AML-193 (cell line): ENCODE results near the gene NID2.

ENCODE experiments used
- DNase-seq, 2 experiments: peaks; one replicate each; lab custom pipeline; 2025; lab: John Stamatoyannopoulos, UW

NID2 gene, protein sequence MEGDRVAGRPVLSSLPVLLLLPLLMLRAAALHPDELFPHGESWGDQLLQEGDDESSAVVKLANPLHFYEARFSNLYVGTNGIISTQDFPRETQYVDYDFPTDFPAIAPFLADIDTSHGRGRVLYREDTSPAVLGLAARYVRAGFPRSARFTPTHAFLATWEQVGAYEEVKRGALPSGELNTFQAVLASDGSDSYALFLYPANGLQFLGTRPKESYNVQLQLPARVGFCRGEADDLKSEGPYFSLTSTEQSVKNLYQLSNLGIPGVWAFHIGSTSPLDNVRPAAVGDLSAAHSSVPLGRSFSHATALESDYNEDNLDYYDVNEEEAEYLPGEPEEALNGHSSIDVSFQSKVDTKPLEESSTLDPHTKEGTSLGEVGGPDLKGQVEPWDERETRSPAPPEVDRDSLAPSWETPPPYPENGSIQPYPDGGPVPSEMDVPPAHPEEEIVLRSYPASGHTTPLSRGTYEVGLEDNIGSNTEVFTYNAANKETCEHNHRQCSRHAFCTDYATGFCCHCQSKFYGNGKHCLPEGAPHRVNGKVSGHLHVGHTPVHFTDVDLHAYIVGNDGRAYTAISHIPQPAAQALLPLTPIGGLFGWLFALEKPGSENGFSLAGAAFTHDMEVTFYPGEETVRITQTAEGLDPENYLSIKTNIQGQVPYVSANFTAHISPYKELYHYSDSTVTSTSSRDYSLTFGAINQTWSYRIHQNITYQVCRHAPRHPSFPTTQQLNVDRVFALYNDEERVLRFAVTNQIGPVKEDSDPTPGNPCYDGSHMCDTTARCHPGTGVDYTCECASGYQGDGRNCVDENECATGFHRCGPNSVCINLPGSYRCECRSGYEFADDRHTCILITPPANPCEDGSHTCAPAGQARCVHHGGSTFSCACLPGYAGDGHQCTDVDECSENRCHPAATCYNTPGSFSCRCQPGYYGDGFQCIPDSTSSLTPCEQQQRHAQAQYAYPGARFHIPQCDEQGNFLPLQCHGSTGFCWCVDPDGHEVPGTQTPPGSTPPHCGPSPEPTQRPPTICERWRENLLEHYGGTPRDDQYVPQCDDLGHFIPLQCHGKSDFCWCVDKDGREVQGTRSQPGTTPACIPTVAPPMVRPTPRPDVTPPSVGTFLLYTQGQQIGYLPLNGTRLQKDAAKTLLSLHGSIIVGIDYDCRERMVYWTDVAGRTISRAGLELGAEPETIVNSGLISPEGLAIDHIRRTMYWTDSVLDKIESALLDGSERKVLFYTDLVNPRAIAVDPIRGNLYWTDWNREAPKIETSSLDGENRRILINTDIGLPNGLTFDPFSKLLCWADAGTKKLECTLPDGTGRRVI (N-terminal part only)

DNA sequence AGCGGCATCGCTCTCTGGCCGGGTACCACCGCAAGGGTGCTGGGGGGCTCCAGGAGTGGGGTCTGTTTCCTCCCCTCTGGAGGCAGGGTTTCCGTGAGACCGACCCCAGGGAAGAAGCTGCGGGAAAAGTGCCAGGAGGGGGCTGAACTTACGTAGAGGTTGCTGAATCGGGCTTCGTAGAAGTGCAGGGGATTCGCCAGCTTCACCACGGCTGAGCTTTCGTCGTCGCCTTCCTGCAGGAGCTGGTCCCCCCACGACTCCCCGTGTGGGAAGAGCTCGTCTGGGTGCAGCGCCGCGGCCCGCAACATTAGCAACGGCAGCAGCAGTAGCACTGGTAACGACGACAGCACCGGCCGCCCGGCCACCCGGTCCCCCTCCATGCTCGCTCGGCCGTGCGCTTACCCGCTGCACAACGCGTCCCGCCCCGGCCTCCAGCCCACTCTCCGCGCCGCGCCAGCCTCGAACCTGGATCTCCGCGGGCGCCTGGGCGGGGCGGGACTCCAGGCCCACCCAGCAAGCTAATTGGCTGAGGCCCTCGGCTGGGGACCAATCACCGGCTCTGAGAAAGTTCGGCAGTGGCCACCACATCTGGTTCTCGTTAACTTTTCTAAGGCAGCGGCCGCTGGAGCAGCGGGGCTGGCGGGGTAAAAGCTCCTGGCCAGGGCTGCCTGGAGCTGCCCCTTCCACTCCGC lies at the start of gene NID2:
TSS of gene NID2 (minus strand) at position 445 of the 692 bp plus-strand sequence. CDS start at position 380, 65 bp downstream.
- no peak for DNase-seq

DNA sequence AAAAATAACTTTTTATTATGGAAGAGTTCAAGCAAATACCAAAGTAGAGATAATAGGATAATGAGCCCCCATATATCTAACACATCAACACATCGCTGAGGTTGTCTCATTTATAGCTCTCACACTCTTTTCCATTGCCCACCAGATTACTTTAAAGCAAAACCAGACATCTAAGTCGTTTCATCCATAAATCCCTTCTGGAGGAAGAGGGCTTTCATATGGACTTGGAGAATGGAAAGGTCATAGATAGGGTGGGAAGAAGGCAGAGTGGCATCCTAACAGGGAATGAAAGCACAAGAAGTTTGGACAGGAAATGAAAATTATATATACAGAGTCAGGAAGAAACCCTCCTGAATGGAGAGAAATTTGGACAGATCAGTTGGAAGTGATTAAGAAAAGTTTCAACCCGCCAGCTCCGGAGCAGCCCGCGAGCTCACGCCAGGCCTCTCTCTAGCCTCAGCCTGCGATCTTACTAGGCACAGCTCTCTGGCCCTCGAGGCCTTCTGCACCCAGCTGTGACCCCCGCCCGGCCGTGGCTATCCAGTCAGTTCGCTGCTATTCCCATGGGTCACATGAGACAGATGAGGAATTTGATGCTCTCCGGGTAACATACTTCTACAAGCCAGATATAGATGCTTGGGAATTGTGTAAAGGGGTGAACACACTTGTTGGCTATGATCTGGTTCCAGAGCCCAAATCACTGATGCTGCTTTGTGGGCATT lies 48.4 kb upstream of the NID2 start:
- no peak for DNase-seq

DNA sequence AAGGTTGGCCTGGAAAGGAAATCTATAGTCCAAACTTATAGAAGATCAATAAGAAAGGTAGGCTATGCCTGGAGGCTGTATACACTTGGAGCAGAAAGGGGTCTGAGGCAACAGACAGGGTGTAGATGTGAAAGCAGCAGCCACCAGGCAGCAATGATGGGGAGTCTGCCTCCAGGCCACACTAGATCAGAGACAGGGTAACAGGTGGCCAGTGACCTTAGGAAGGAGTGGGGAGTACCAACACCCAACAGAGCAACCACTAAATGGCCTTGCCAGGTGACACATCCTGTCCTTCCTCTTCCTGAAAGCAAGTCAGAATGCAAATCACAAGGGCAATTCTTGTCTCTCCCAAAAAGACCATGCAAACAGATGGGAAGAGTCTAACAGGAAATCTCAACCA lies 46.4 kb upstream of the NID2 start:
- no peak for DNase-seq

DNA sequence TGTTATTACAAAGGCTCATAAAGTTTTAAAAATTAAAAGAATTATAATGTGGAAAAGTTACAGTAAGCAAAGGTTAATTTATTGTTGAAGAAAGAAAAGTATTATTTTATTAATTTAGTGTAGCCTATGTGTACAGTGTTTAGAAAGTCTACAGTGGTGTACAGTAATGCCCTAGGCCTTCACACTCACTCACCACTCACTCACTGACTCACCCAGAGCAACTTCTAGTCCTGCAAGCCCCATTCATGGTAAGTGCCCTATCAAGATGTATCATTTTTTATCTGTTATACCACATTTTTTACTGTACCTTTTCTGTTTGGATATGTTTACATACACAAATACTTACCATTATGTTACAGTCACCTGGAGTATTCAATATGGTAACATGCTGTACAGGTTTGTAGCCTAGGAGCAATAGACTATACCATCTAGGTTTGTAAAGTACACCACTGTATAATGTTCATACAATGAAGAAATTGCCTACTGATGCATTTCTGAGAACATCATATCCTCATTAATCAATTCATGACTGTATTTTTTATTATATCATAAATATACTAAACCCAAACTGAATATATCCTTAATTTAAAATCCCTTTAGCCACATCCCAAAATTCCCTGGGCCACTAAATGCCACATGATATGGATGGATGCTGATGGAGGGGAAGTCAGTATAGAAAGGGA lies 43.6 kb upstream of the NID2 start:
- DNase-seq: no peak

DNA sequence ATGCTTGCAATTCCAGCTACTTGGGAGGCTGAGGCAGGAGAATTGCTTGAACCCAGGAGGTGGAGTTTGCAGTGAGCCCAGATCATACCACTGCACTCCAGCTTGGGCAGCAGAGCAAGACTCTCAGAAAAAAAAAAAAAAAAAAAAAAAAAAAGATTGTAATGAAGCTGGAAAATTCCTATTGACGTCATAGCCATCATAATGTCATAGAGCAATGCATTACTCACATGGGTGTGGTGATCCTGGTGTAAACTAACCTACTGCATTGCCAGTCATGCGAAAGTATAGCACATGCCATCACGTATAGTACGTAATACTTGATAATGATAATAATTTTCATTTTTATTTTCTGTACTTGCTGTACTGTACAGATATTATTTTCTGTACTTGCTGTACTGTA lies 42.7 kb upstream of the NID2 start:
- DNase-seq: no peak

DNA sequence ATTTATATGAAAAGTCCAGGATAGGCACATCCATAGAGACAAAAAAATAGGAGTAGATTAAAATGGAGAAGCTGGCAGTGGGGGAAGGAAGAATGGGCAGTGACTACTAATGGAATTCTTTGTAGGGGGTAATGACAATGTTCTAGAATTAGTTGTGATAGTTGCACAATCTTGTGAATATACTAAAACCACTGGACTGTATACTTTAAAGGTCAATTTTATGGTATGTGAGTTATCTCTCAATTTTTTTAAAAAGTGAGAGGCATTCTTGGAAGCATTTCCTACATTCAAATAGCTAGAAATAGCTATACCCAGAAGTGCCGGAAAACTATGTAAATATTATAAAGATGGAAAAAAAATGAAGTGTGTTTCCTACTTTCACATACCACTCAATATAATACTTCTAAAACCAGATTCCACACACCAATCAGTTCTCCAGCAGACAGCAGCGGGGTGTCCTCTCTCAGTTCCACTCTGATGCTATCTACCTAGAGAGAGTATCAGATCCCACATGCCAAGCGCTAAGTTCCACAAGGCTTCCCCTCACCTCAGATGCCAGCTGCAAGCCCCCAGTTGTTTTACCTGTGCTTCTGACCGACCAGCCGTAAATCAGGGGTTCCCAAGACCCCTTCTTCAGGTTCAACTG lies 41.7 kb upstream of the NID2 start:
- DNase-seq: no peak

DNA sequence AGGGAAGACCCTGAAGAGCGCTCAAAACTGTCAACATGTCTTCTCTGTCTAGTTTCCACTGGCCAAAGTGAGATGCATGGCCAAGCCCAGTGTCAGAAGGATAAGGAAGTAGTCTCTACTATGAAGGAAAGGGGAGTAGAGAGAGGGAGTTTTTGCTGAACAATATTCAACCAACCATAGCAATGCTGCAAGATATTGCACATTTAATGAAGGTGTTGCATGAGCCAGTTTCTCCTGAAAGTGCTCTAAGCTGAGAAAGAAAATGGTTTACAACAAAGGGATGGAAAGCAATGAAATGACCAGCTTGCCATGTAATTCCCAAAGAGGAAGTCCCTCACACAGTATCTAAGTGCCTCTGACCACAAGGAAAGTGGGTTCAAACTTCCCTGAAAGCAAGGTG lies 40.0 kb upstream of the NID2 start:
- DNase-seq: no peak

DNA sequence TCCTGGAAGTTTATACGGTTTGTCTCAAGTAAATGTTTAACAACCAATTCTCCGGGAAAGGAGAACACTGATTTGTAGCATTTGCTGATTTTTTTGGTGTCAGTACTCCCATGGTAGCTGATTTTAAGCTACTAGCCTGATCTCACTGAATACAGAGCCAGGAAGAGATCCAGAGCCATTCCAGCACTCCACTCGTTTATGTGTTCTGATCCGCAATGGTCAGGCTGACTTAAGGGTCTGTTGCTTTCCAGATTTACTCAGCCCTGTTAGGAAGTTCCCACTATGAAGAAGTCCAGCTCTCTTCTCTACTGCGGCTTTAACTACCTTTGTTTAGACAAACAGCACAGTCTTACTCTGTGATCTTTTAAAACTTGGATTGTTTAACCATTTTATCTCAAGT lies 38.0 kb upstream of the NID2 start:
- DNase-seq: no peak

DNA sequence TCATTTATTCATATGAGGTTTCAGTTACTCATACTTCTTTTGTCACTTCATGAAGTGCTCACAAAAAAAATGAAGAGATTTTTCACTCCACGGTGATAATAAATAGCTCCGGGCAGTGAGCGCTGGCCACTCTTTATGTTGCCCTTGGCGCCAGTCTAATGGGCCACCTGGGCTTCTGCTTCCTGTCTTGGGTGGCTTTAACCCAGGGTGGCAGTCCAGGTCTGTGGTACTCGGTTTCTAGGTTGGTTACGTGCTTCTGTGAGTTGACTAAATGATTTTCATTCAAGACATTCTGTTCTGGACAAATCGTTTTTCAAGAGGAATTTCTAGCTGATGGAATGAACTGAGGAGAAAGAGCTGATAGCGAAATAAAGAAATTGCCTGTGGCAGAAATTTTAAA lies 34.6 kb upstream of the NID2 start:
- DNase-seq: no peak

DNA sequence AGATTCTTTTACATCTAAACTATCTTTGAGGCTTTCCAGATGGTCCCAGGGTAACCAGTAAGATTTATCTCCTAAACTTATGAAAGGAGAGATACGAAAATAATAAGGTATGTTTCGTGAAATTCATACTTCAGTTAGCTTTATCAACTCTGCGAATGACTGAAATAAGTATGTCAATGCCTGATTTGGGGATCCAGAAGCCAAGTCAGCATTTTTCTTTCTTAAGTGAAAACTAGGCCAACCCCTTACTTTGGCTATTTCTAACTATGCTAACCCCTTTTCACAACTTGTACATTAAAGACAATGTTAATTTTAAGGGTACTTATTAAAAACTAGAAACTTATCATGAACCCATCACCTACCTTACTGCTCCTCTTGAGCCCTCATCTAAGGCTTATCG lies 26.9 kb upstream of the NID2 start:
- DNase-seq: no peak

DNA sequence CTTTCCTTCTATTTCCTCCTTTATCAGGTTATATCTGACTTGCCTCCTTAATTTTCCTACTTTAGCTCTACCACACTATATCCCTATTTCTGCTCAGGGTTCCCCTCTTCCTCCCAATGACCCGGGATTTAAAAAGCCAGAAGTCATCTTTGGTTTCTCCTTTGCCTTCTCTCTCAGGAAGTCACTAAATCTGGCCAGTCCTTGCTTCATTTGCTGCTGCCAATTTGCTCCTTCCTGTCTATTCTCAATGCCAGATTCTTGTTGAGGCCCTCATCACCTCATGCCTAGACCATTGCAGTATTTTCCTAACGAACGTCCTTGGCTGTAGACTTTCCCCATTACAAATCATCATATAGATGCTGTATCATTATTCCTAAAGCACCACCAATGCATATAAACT lies 26.5 kb upstream of the NID2 start:
- DNase-seq: no peak

DNA sequence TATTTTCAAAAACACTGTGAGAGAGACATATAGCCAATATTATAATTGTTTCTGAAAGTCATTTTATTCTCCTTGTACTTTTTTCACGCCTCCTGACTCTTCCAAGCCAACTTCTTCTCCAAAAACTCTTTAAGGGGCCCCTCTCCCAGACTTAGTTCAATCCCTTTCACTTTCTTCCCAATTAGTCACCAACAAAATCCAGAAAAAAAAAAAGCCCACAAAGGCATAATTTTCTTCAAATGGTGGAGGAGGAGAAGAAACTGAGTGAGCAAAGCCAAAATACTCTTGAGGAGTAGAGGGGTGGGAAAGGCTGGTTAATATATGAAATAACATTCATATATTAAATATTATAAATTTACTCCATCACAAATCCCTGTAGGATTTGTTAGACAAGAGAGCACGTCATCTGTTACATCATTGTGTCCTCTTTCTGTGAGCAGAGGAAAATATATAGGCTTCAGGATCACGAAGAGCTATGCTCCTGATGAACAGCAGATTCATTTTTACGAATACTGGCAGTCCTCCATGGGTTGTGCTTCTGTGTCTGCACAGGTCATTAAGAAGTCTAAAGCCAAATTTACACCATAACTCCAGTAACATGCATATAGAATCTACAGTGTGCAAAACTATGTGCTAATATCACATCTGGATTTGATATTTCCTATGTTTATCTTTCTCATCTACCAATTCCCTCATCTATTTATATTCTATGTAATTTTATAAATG lies 25.9 kb upstream of the NID2 start:
- no peak for DNase-seq

DNA sequence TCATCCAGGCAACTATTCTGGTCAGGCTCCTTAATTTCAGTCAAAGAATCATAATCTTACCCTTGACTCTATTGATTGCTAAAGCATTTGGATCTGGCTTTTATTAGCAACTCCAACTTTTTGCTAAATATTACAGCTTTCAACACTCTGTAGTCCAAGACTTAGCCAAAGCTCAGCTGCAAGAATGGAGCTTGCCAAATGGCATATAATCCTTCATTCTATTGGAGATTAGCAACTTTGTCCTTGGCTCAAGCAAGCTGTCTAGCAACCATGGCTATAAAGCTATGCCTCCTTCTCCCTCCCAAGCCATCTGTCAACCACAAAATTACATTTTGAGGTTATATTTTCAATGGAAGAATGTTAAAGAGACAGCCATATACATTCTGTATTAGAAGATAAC lies 23.1 kb upstream of the NID2 start:
- no peak for DNase-seq

DNA sequence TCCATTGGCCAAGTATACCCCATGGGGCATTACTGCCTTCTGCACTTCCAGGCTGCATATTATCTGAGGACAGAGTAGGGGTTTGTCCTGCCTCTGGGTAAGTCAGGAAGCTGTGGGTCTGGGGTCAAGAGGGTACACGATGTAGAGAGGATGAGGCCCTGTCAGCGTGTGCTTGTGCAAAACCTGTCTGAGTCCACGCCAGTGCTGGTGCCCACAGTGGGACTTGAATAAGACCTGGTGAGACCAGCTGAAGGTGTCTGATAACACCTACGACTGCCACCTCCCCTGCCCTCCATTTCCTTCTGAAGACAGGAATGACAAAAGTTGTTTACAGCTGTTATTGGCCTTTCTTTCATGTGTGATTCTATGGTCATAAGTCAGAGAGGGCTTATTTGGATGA lies 22.1 kb upstream of the NID2 start:
- no peak for DNase-seq

DNA sequence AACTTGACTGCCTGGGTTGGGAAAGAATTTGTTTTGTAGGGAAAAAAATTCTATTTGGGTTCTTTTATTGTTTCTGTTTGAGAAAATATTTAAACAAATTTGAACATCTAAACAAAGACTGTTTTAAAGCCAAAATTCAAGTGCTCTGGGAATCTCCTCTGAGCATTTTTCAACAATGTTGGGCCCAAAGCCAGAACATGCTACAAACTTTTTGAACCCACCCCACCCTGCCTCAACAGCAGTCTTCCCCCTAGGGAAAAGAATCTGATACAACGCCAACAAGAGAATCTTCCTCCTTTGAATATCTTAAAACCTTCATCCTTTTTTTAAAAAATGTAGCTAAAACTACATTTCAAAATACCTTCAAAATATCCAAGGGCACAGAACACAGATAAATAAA lies 20.4 kb upstream of the NID2 start:
- DNase-seq: no peak

DNA sequence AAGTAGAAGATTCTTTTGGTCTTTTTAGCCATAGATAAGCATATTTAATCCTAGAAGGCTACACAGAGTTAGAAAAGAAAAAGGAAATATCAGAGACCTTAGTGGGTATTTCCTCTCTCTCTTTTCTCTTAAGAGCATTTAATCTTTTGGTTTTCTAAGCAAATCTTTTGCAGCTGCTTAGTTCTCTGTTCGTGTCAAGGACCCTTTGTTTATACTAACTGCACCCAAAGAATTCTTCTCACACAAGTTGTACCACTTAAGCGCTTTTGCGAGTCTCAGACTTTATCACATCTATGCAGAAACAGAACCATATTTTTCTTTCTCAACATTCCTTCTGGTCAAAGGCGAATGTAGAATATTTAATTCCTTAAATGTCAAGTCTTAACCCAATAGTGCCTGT lies 17.9 kb upstream of the NID2 start:
- no peak for DNase-seq

DNA sequence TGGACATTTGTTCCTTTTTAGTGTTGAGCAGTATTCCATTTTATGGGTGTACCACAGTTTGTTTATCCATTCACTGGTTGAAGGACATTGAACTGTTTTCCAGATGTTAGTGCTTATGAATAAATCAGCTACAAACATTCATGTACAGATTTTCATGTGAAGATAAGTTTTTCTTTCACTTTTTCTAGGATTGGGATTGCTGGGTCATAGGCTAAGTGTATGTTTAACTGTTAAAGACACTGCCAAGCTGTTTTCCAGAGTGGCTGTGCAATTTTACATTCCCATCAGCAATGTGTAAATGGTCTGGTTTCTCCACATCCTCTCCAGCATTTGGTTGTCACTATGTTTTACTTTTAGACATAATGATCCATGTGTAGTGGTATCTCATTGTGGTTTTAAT lies 14.0 kb upstream of the NID2 start:
- no peak for DNase-seq

DNA sequence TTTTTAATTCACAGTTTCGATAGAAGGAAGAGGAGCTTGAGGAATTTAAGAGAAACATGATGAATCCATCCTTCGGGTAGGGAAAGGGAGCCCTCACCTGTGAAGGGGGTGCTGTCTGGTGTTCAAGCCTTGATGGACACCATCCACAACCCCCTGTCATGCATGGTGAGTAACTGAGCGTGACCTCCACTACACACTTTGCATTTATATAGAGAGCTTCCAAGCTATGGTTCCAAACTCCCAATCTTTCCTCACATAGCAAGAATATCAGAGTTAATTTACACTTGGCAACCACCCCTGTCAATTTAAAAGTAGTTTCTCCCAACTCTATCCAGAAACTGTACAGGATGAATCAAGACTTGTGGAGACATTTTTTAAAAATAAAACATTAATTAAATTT lies 13.1 kb upstream of the NID2 start:
- DNase-seq: no peak
